ENCODE data around the gene SLC35F1. TPM values are rescaled to one million over a fixed set of nuclear protein-coding genes. Genes with fewer than 3 reads are reported as not detected.

Gene SLC35F1
- total and polyA plus RNA-seq, 2 donors = 0.14 TPM

- Histone ChIP-seq H3K27ac (ENCODE audit: low read depth in 1 of 2, low read length in 1 of 2) (no peak overlapping the region), H3K4me3 (ENCODE audit: low read length in 2 of 2) (no peak overlapping the region), H3K27me3 (ENCODE audit: control insufficient read depth in 2 of 2, insufficient read depth in 1 of 2, low read length in 1 of 2) (no peaks in the 10 kb centered on the region), H3K9me3 (ENCODE audit: control insufficient read depth in 2 of 2, insufficient read depth in 1 of 2, low read length in 1 of 2) (no peaks in the 10 kb centered on the region), H3K4me1 (ENCODE audit: control insufficient read depth in 2 of 2, insufficient read depth in 2 of 2, low read length in 2 of 2) (no peaks in the 10 kb centered on the region), H3K36me3 (ENCODE audit: control insufficient read depth in 2 of 2, insufficient read depth in 2 of 2, low read length in 1 of 2) (no peaks in the 10 kb centered on the region)
- DNase-seq (ENCODE audit: low read depth in 6 of 9, low spot score in 9 of 9) = no peak
- 96% methylated on average over 2 of the region's 2 CpGs for WGBS
These were observed 228.3 kb downstream of the SLC35F1 start for GRCh38 chr6:118135371-118135770.

DNA sequence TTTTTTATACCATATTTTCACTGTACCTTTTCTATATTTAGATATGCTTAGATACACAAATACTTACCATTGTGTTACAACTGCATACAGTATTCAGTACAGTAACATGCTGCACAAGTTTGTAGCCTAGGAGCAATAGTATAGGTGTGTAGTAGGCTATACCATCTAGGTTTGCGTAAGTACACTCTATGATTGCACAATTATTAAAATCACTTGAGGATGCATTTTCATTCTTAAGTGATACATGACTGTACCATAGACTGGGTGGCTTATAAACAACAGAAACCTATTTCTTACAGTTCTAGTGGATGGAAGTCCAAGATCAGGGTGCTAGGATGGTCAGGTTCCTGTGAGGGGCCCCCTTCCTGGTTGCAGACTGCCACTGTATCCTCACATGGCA, 234.1 kb downstream of the SLC35F1 start:
- no peak overlapping the region for H3K4me3 ChIP-seq (ENCODE audit: low read length in 2 of 2)
- H3K27ac ChIP-seq (ENCODE audit: low read depth in 1 of 2, low read length in 1 of 2) = no peak overlapping the region
- 99% methylated on average over 1 of the region's 1 CpG for WGBS
- no peaks in the 10 kb centered on the region for H3K36me3 ChIP-seq (ENCODE audit: control insufficient read depth in 2 of 2, insufficient read depth in 2 of 2, low read length in 1 of 2)
- H3K9me3 ChIP-seq (ENCODE audit: control insufficient read depth in 2 of 2, insufficient read depth in 1 of 2, low read length in 1 of 2) = no peaks in the 10 kb centered on the region
- DNase-seq (ENCODE audit: low read depth in 6 of 9, low spot score in 9 of 9) = no peak
- no peaks in the 10 kb centered on the region for H3K27me3 ChIP-seq (ENCODE audit: control insufficient read depth in 2 of 2, insufficient read depth in 1 of 2, low read length in 1 of 2)
- no peaks in the 10 kb centered on the region for H3K4me1 ChIP-seq (ENCODE audit: control insufficient read depth in 2 of 2, insufficient read depth in 2 of 2, low read length in 2 of 2)

GRCh38 chr6:118146584-118146983, 239.5 kb downstream of the SLC35F1 start:
- DNase-seq (ENCODE audit: low read depth in 6 of 9, low spot score in 9 of 9) = no peak
- Histone ChIP-seq H3K9me3 (ENCODE audit: control insufficient read depth in 2 of 2, insufficient read depth in 1 of 2, low read length in 1 of 2) (no peaks in the 10 kb centered on the region), H3K27me3 (ENCODE audit: control insufficient read depth in 2 of 2, insufficient read depth in 1 of 2, low read length in 1 of 2) (no peaks in the 10 kb centered on the region), H3K36me3 (ENCODE audit: control insufficient read depth in 2 of 2, insufficient read depth in 2 of 2, low read length in 1 of 2) (no peaks in the 10 kb centered on the region), H3K27ac (ENCODE audit: low read depth in 1 of 2, low read length in 1 of 2) (no peak overlapping the region), H3K4me3 (ENCODE audit: low read length in 2 of 2) (no peak overlapping the region), H3K4me1 (ENCODE audit: control insufficient read depth in 2 of 2, insufficient read depth in 2 of 2, low read length in 2 of 2) (no peaks in the 10 kb centered on the region)
- WGBS = 96% methylated on average over 1 of the region's 1 CpG

DNA sequence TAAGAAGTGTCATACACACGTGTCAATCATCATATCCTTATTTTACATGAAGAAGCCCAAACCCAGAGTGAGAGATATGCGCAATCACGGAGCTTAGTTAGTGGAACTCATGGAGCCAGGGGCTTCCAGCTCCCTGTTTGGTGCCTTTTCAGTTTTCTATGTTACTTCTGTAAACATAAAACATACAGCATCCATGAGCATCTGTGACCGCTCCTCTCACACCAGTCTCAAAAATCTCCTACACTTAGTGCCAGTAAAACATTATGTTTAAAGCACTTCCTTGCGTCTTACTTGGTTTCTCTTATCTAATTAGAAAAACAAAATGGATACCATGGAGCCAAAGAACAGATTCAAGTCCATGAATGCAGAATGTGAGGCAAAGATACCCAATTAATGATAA, 240.4 kb downstream of the SLC35F1 start:
- Histone ChIP-seq H3K4me1 (ENCODE audit: control insufficient read depth in 2 of 2, insufficient read depth in 2 of 2, low read length in 2 of 2) (no peaks in the 10 kb centered on the region), H3K9me3 (ENCODE audit: control insufficient read depth in 2 of 2, insufficient read depth in 1 of 2, low read length in 1 of 2) (no peaks in the 10 kb centered on the region), H3K27me3 (ENCODE audit: control insufficient read depth in 2 of 2, insufficient read depth in 1 of 2, low read length in 1 of 2) (no peaks in the 10 kb centered on the region), H3K4me3 (ENCODE audit: low read length in 2 of 2) (no peak overlapping the region), H3K27ac (ENCODE audit: low read depth in 1 of 2, low read length in 1 of 2) (no peak overlapping the region), H3K36me3 (ENCODE audit: control insufficient read depth in 2 of 2, insufficient read depth in 2 of 2, low read length in 1 of 2) (no peaks in the 10 kb centered on the region)
- DNase-seq (ENCODE audit: low read depth in 6 of 9, low spot score in 9 of 9) = no peak
- 98% methylated on average over 5 of the region's 5 CpGs for WGBS

DNA sequence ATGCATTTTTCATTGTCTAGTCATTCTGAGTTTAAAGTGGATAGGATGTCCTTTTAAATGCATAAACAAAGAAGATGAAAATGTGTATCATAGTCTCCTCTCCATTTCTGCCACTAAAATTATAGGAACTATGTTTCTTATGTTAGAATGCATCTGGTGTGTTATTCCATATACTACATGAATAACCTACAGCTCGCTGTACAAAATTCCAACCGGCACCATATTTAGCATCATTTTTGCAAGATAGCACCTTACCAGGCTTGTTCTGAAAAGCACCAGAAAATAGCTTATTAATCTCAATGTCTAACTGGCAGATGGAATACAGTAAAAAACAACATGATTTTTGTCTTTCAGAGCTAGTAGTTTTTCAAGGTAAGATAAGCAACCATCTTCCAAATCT, 241.5 kb downstream of the SLC35F1 start:
- WGBS = 94% methylated on average over 2 of the region's 2 CpGs
- H3K27me3 ChIP-seq (ENCODE audit: control insufficient read depth in 2 of 2, insufficient read depth in 1 of 2, low read length in 1 of 2) = no peaks in the 10 kb centered on the region
- H3K36me3 ChIP-seq (ENCODE audit: control insufficient read depth in 2 of 2, insufficient read depth in 2 of 2, low read length in 1 of 2) = no peaks in the 10 kb centered on the region
- H3K4me3 ChIP-seq (ENCODE audit: low read length in 2 of 2) = no peak overlapping the region
- H3K9me3 ChIP-seq (ENCODE audit: control insufficient read depth in 2 of 2, insufficient read depth in 1 of 2, low read length in 1 of 2) = no peaks in the 10 kb centered on the region
- H3K27ac ChIP-seq (ENCODE audit: low read depth in 1 of 2, low read length in 1 of 2) = no peak overlapping the region
- DNase-seq (ENCODE audit: low read depth in 6 of 9, low spot score in 9 of 9) = no peak
- H3K4me1 ChIP-seq (ENCODE audit: control insufficient read depth in 2 of 2, insufficient read depth in 2 of 2, low read length in 2 of 2) = no peaks in the 10 kb centered on the region

GRCh38 chr6:118152524-118152923, 245.5 kb downstream of the SLC35F1 start:
- H3K4me3 ChIP-seq (ENCODE audit: low read length in 2 of 2) = no peak overlapping the region
- no peak for DNase-seq (ENCODE audit: low read depth in 6 of 9, low spot score in 9 of 9)

DNA sequence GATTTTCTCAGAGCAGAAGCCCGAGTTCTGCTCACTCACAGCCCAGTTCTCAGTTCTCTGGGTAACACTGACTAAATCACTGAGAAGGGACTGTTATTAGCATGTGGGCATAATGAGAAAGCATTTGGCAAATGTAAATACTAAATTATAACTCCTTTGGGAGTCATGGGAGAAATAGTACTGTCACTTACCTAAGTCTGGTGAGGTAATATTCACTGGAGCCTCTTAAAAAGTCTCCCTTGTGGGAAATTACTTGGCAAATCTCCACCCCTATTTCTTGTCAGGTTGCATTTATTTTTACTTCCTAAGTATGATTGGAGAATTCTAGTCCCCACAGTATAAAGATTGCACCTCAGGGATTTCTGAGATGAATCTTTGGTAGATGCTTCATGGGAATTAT, 254.3 kb downstream of the SLC35F1 start:
- Histone ChIP-seq H3K4me3 (ENCODE audit: low read length in 2 of 2) (no peak overlapping the region), H3K4me1 (ENCODE audit: control insufficient read depth in 2 of 2, insufficient read depth in 2 of 2, low read length in 2 of 2) (no peaks in the 10 kb centered on the region)
- 89% methylated on average over 1 of the region's 1 CpG for WGBS

More at GRCh38 chr6:118152524-118152923, 245.5 kb downstream of the SLC35F1 start:
- no peaks in the 10 kb centered on the region for H3K36me3 ChIP-seq (ENCODE audit: control insufficient read depth in 2 of 2, insufficient read depth in 2 of 2, low read length in 1 of 2)
- H3K27ac ChIP-seq (ENCODE audit: low read depth in 1 of 2, low read length in 1 of 2) = no peak overlapping the region
- H3K9me3 ChIP-seq (ENCODE audit: control insufficient read depth in 2 of 2, insufficient read depth in 1 of 2, low read length in 1 of 2) = no peaks in the 10 kb centered on the region
- no peaks in the 10 kb centered on the region for H3K27me3 ChIP-seq (ENCODE audit: control insufficient read depth in 2 of 2, insufficient read depth in 1 of 2, low read length in 1 of 2)
- H3K4me1 ChIP-seq (ENCODE audit: control insufficient read depth in 2 of 2, insufficient read depth in 2 of 2, low read length in 2 of 2) = no peaks in the 10 kb centered on the region

GRCh38 chr6:118163542-118163941, 256.5 kb downstream of the SLC35F1 start:
- Histone ChIP-seq H3K4me3 (ENCODE audit: low read length in 2 of 2) (no peak overlapping the region), H3K27ac (ENCODE audit: low read depth in 1 of 2, low read length in 1 of 2) (no peak overlapping the region), H3K9me3 (ENCODE audit: control insufficient read depth in 2 of 2, insufficient read depth in 1 of 2, low read length in 1 of 2) (no peaks in the 10 kb centered on the region), H3K4me1 (ENCODE audit: control insufficient read depth in 2 of 2, insufficient read depth in 2 of 2, low read length in 2 of 2) (no peaks in the 10 kb centered on the region), H3K27me3 (ENCODE audit: control insufficient read depth in 2 of 2, insufficient read depth in 1 of 2, low read length in 1 of 2) (no peaks in the 10 kb centered on the region), H3K36me3 (ENCODE audit: control insufficient read depth in 2 of 2, insufficient read depth in 2 of 2, low read length in 1 of 2) (no peaks in the 10 kb centered on the region)
- no peak for DNase-seq (ENCODE audit: low read depth in 6 of 9, low spot score in 9 of 9)
- WGBS = 93% methylated on average over 1 of the region's 1 CpG

More for the DNA sequence above, 254.3 kb downstream of the SLC35F1 start:
- no peaks in the 10 kb centered on the region for H3K9me3 ChIP-seq (ENCODE audit: control insufficient read depth in 2 of 2, insufficient read depth in 1 of 2, low read length in 1 of 2)
- no peak for DNase-seq (ENCODE audit: low read depth in 6 of 9, low spot score in 9 of 9)
- H3K27ac ChIP-seq (ENCODE audit: low read depth in 1 of 2, low read length in 1 of 2) = no peak overlapping the region
- no peaks in the 10 kb centered on the region for H3K36me3 ChIP-seq (ENCODE audit: control insufficient read depth in 2 of 2, insufficient read depth in 2 of 2, low read length in 1 of 2)
- H3K27me3 ChIP-seq (ENCODE audit: control insufficient read depth in 2 of 2, insufficient read depth in 1 of 2, low read length in 1 of 2) = no peaks in the 10 kb centered on the region

- WGBS = 94% methylated on average over 1 of the region's 1 CpG
- Histone ChIP-seq H3K36me3 (ENCODE audit: control insufficient read depth in 2 of 2, insufficient read depth in 2 of 2, low read length in 1 of 2) (no peaks in the 10 kb centered on the region), H3K9me3 (ENCODE audit: control insufficient read depth in 2 of 2, insufficient read depth in 1 of 2, low read length in 1 of 2) (no peaks in the 10 kb centered on the region), H3K4me1 (ENCODE audit: control insufficient read depth in 2 of 2, insufficient read depth in 2 of 2, low read length in 2 of 2) (no peaks in the 10 kb centered on the region), H3K27me3 (ENCODE audit: control insufficient read depth in 2 of 2, insufficient read depth in 1 of 2, low read length in 1 of 2) (no peaks in the 10 kb centered on the region), H3K4me3 (ENCODE audit: low read length in 2 of 2) (no peak overlapping the region), H3K27ac (ENCODE audit: low read depth in 1 of 2, low read length in 1 of 2) (no peak overlapping the region)
- DNase-seq (ENCODE audit: low read depth in 6 of 9, low spot score in 9 of 9) = no peak
These were observed 258.4 kb downstream of the SLC35F1 start for GRCh38 chr6:118165500-118165899.

DNA sequence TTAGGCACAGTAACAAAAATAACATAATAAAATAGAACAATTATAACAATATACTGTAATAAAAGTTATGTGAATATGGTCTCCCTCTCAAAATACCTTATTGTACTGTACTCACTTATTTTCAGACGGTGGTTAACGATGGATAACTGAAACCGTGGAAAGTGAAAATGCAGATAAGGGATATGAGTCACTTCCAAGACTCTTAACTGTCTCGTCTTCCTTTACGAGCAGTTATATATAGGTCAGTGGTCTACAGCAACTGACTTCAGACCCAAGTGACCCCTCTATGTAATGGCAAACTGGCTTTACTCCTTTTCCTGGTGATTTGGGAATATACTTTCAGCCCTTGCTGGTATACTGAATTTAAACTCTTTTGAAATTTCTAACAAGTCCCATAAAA, 261.4 kb downstream of the SLC35F1 start:
- Histone ChIP-seq H3K4me1 (ENCODE audit: control insufficient read depth in 2 of 2, insufficient read depth in 2 of 2, low read length in 2 of 2) (no peaks in the 10 kb centered on the region), H3K27me3 (ENCODE audit: control insufficient read depth in 2 of 2, insufficient read depth in 1 of 2, low read length in 1 of 2) (no peaks in the 10 kb centered on the region)
- no peak for DNase-seq (ENCODE audit: low read depth in 6 of 9, low spot score in 9 of 9)

More for the DNA sequence above, 261.4 kb downstream of the SLC35F1 start:
- Histone ChIP-seq H3K27ac (ENCODE audit: low read depth in 1 of 2, low read length in 1 of 2) (no peak overlapping the region), H3K9me3 (ENCODE audit: control insufficient read depth in 2 of 2, insufficient read depth in 1 of 2, low read length in 1 of 2) (no peaks in the 10 kb centered on the region), H3K36me3 (ENCODE audit: control insufficient read depth in 2 of 2, insufficient read depth in 2 of 2, low read length in 1 of 2) (no peaks in the 10 kb centered on the region), H3K4me3 (ENCODE audit: low read length in 2 of 2) (no peak overlapping the region)
- WGBS = 88% methylated on average over 5 of the region's 5 CpGs

Measured in thymus (tissue), 11 donors.